HepG2 (cell line): ENCODE measurements around the gene AKAP6.

Experiments
- CHD4 ChIP-seq: fragments of 200-600 bp; sonication (generic); IDR thresholded peaks from 2 replicates; pipeline ENCODE4 v1.7.0; 2017; ENCODE audit warnings: mild to moderate bottlenecking, low read length, borderline replicate concordance
- EZH2 ChIP-seq: conservative IDR thresholded peaks from 2 replicates; pipeline ENCODE4 v1.6.1; 2012; ENCODE audit warnings: mild to moderate bottlenecking, low read depth, low read length, moderate library complexity
- KAT7 ChIP-seq: IDR thresholded peaks from 2 replicates; pipeline ENCODE4 v1.6.1; 2018; ENCODE audit warnings: borderline replicate concordance, missing compliant biosample characterization
- PTBP1 ChIP-seq: fragments of 200-400 bp; formaldehyde crosslinking; IDR thresholded peaks from 2 replicates; pipeline ENCODE4 v1.6.1; 2018; ENCODE audit warnings: low read length, low read depth; ENCODE audit not compliant: poor library complexity, severe bottlenecking
- RBFOX2 ChIP-seq: fragments of 200-400 bp; formaldehyde crosslinking; IDR thresholded peaks from 2 replicates; pipeline ENCODE4 v1.6.1; 2017; ENCODE audit warnings: low read depth, mild to moderate bottlenecking, low read length
- TOPORS ChIP-seq: sonication (generic); formaldehyde crosslinking; IDR thresholded peaks from 2 replicates; pipeline ENCODE4 v1.8.0; 2023; ENCODE audit warnings: mild to moderate bottlenecking, missing genetic modification reagents
- YY1 ChIP-seq: IDR thresholded peaks from 2 replicates; pipeline ENCODE4 v1.6.1; 2011; ENCODE audit warnings: low read length, low read depth, moderate library complexity, mild to moderate bottlenecking; ENCODE audit not compliant: insufficient read depth, insufficient replicate concordance
- ZSCAN20 ChIP-seq: sonication (generic); formaldehyde crosslinking; IDR thresholded peaks from 2 replicates; pipeline ENCODE4 v1.4.0; 2020; ENCODE audit warnings: missing genetic modification reagents, mild to moderate bottlenecking, borderline replicate concordance
- TF ChIP-seq, protein P1 (sequence below): sonication (generic); formaldehyde crosslinking; IDR thresholded peaks from 2 replicates; pipeline ENCODE4 v1.5.0; 2020; ENCODE audit warnings: mild to moderate bottlenecking, missing genetic modification reagents, moderate library complexity

DNA sequence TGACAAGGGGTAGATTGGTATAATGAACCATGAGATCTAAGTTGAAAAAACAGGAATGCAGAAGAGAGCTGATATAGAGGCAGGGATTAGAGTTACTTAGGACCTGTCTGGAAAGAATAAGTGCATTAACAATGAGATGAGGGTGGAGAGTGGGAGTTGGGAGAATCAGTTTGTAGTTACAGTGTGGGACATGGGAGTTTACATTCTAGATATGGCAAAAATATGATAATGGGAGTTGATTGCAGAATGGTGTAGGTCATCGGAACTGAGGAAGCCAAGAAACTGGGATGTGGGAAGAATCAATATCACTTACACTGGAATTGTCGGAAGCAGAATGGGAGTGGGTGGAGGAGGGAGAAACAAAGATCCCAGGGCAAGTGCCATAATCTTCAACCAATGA, 308.5 kb downstream of the AKAP6 start:
- no peak for TF ChIP-seq ZSCAN20 (CRISPR knock-in tag)
- TF ChIP-seq TOPORS (CRISPR knock-in tag), result no peak
- TF ChIP-seq, protein P1, sequence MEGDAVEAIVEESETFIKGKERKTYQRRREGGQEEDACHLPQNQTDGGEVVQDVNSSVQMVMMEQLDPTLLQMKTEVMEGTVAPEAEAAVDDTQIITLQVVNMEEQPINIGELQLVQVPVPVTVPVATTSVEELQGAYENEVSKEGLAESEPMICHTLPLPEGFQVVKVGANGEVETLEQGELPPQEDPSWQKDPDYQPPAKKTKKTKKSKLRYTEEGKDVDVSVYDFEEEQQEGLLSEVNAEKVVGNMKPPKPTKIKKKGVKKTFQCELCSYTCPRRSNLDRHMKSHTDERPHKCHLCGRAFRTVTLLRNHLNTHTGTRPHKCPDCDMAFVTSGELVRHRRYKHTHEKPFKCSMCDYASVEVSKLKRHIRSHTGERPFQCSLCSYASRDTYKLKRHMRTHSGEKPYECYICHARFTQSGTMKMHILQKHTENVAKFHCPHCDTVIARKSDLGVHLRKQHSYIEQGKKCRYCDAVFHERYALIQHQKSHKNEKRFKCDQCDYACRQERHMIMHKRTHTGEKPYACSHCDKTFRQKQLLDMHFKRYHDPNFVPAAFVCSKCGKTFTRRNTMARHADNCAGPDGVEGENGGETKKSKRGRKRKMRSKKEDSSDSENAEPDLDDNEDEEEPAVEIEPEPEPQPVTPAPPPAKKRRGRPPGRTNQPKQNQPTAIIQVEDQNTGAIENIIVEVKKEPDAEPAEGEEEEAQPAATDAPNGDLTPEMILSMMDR (CRISPR knock-in tag), result no peak
- TF ChIP-seq YY1, result no peak
- TF ChIP-seq CHD4, result no peak
- TF ChIP-seq PTBP1, result no peak
- no peak for TF ChIP-seq EZH2
- TF ChIP-seq KAT7 (CRISPR knock-in tag), result no peak
- no peak for TF ChIP-seq RBFOX2
